ENCODE measurements around the gene APBB2.

- TF ChIP-seq CTCF (IDR thresholded peaks at IDR 0.05), result no peak
- TF ChIP-seq POLR2A (IDR thresholded peaks at IDR 0.05), result no peak
- TF ChIP-seq POLR2AphosphoS5 (IDR thresholded peaks at IDR 0.05), result no peak
Measured at GRCh38 chr4:41157009-41157408, 57.3 kb downstream of the APBB2 start.

All from prostate gland (tissue), 2 donors.